Measurements from ENCODE around the gene ITPR3. TPM values are rescaled to one million over a fixed set of nuclear protein-coding genes. Genes with fewer than 3 reads are reported as not detected.

Gene ITPR3
- total RNA-seq, 1 donor from 2014 or later = 6.4 TPM

DNA sequence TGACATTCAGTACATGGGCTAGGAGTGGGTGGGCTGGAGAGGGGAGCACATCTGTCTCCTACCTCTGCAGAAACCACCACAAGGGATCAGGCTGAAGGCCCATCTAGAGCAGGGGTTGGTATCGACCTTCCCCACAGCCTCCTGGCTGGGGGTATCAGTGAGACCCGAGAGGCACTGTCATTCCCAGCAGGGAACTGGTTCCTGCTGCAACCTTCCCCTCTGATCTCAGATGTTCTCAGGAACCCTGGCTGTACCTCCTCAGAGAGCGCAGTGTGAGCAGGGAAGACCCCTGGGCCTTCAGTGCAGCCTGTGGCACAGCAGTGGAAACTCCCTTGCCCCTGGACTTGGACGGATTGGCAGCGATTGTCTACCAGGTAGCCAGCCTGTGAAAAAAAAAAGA is 117.8 kb downstream of the ITPR3 start:
- H3K27me3 Mint-ChIP-seq (ENCODE audit: low read depth) = no peaks in the 10 kb centered on the region
- no peak overlapping the region for H3K4me3 Mint-ChIP-seq
- DNase-seq (ENCODE audit: low spot score in 2 of 2, unreplicated experiment in 2 of 2) = no peak
- H3K36me3 Mint-ChIP-seq = no peaks in the 10 kb centered on the region
- no peak overlapping the region for H3K27ac Mint-ChIP-seq
- H3K4me1 Mint-ChIP-seq = peaks cover 17% of the 10 kb centered on the region
- no peaks in the 10 kb centered on the region for H3K9me3 Mint-ChIP-seq
- TF ChIP-seq, protein P1, sequence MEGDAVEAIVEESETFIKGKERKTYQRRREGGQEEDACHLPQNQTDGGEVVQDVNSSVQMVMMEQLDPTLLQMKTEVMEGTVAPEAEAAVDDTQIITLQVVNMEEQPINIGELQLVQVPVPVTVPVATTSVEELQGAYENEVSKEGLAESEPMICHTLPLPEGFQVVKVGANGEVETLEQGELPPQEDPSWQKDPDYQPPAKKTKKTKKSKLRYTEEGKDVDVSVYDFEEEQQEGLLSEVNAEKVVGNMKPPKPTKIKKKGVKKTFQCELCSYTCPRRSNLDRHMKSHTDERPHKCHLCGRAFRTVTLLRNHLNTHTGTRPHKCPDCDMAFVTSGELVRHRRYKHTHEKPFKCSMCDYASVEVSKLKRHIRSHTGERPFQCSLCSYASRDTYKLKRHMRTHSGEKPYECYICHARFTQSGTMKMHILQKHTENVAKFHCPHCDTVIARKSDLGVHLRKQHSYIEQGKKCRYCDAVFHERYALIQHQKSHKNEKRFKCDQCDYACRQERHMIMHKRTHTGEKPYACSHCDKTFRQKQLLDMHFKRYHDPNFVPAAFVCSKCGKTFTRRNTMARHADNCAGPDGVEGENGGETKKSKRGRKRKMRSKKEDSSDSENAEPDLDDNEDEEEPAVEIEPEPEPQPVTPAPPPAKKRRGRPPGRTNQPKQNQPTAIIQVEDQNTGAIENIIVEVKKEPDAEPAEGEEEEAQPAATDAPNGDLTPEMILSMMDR (IDR thresholded peaks at IDR 0.05; ENCODE audit: unreplicated experiment) = no peak

DNA sequence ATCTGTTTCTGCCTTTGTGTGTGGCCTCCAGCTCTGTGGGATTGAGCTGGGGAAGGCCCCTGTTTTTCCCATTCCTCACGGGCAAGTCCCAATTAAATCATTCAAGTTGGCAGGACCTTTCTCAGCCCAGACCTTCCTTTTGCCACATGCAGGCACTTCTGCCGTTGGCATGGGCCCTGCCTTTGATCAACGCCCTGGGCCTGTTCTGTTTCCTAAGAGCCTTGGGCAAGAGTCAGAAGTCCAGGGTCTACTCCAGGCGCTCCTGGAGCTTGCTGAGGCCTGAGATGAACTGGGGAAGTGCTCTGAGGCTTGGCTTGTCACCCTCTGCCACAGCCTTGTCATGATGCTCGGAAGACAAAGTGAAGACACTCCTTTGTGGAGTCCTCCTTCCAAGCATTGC is 118.4 kb downstream of the ITPR3 start:
- H3K27ac Mint-ChIP-seq = no peak overlapping the region
- H3K4me3 Mint-ChIP-seq = no peak overlapping the region
- peaks cover 24% of the 10 kb centered on the region for H3K4me1 Mint-ChIP-seq
- TF ChIP-seq, protein P1 (IDR thresholded peaks at IDR 0.05; ENCODE audit: unreplicated experiment) = no peak
- H3K36me3 Mint-ChIP-seq = no peaks in the 10 kb centered on the region
- H3K9me3 Mint-ChIP-seq = no peaks in the 10 kb centered on the region
- DNase-seq (ENCODE audit: low spot score in 2 of 2, unreplicated experiment in 2 of 2) = no peak
- no peaks in the 10 kb centered on the region for H3K27me3 Mint-ChIP-seq (ENCODE audit: low read depth)

DNA sequence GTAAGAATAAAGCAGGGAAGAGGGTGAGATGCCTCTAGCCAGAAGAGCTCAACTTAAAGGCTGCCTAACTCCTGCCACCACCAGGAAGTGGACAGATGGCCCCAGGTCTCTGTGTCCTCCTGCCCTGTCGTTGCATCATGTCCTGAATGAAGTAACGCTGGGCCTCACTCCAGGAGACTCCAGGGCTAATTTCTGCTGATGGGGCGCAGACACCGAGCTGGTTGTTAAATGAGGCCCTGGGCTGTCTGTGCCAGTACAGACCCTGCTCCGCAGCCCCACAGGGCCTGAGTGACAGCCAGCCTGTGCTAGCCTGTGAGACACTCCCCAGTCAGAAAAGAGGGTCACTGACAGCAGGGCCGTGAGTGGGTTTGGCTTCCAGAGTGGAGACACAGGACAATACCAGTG is 119.1 kb downstream of the ITPR3 start:
- no peak overlapping the region for H3K27ac Mint-ChIP-seq
- H3K4me1 Mint-ChIP-seq = peaks cover 28% of the 10 kb centered on the region
- H3K36me3 Mint-ChIP-seq = no peaks in the 10 kb centered on the region
- DNase-seq (ENCODE audit: low spot score in 2 of 2, unreplicated experiment in 2 of 2) = no peak
- H3K4me3 Mint-ChIP-seq = no peak overlapping the region
- no peaks in the 10 kb centered on the region for H3K9me3 Mint-ChIP-seq
- H3K27me3 Mint-ChIP-seq (ENCODE audit: low read depth) = no peaks in the 10 kb centered on the region
- TF ChIP-seq, protein P1 (IDR thresholded peaks at IDR 0.05; ENCODE audit: unreplicated experiment) = no peak

DNA sequence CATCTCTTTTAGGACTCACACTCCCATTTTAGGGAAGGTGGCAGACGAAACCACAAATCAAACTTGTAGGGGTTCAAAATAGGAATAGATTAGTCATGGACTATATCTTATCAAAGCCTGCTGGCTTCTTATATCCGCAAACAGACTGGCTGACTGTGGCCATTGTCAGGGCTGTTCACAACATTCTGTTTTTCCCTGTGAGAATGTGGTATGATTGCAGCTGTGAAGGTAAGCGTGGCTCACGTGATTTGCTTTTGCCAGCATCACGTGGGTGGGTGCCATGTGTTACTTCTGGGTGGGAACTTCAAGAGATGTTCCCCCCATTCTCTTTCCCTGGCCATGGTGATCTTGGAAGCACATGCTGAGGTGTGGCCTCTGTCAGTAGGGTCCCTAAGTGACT is 119.7 kb downstream of the ITPR3 start:
- Mint-ChIP-seq H3K27ac (no peak overlapping the region), H3K9me3 (no peaks in the 10 kb centered on the region), H3K27me3 (ENCODE audit: low read depth) (no peaks in the 10 kb centered on the region), H3K36me3 (no peaks in the 10 kb centered on the region), H3K4me3 (no peak overlapping the region), H3K4me1 (peaks cover 33% of the 10 kb centered on the region)
- TF ChIP-seq, protein P1 (IDR thresholded peaks at IDR 0.05; ENCODE audit: unreplicated experiment) = no peak
- no peak for DNase-seq (ENCODE audit: low spot score in 2 of 2, unreplicated experiment in 2 of 2)

DNA sequence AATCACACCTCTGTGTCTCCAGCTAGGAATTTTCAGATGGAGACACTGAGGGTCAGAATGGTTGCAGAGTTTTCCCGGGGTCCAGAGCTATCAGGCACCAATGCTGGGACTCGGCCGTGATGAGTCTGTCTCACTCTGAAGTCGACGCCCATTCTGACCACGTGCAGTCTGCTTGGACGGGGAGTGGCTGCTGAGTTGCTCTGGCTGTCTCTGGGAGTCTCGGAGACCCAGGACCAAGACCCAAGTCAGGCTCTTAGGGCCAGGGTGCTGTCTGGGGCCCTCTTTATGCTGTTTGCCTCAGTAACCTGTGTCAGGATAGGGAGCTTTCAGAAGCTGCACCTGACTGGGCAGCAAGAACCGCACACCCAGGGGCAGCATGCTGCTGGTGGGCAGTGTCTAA is 121.0 kb downstream of the ITPR3 start:
- Mint-ChIP-seq H3K27me3 (ENCODE audit: low read depth) (no peaks in the 10 kb centered on the region), H3K36me3 (no peaks in the 10 kb centered on the region), H3K4me1 (peaks cover 45% of the 10 kb centered on the region), H3K9me3 (no peaks in the 10 kb centered on the region), H3K4me3 (no peak overlapping the region), H3K27ac (no peak overlapping the region)
- TF ChIP-seq, protein P1 (IDR thresholded peaks at IDR 0.05; ENCODE audit: unreplicated experiment) = no peak
- no peak for DNase-seq (ENCODE audit: low spot score in 2 of 2, unreplicated experiment in 2 of 2)

DNA sequence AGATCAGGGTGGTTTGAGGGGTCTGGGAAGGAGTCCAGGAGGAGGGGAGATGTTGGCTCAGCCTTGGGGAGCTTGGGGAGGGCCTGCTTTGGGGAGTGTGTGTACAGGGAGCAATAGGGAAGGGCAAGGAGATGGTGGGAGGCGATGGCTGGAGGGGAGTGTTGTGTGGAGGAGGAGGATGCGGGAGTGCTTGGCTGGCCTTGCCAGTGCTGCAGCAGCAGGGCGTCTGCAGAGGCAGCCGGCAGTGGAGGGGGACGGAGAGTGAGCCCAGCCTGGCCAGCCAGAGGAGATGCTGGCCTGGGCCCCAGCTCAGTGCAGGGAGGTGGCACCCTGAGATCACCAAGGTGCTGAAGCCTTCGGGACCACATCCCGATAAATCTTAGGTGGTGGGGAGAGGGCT is 121.7 kb downstream of the ITPR3 start:
- H3K27ac Mint-ChIP-seq = no peak overlapping the region
- no peaks in the 10 kb centered on the region for H3K9me3 Mint-ChIP-seq
- H3K4me3 Mint-ChIP-seq = no peak overlapping the region
- H3K27me3 Mint-ChIP-seq (ENCODE audit: low read depth) = no peaks in the 10 kb centered on the region
- H3K4me1 Mint-ChIP-seq = peaks cover 45% of the 10 kb centered on the region
- no peak for DNase-seq (ENCODE audit: low spot score in 2 of 2, unreplicated experiment in 2 of 2)
- TF ChIP-seq, protein P1 (IDR thresholded peaks at IDR 0.05; ENCODE audit: unreplicated experiment) = no peak
- no peaks in the 10 kb centered on the region for H3K36me3 Mint-ChIP-seq
